Liver (tissue), 3 donors: Measurements from ENCODE around the gene STEAP2.

Experiments
- CTCF ChIP-seq: fragments of 150-350 bp; IDR thresholded peaks from 2 replicates; pipeline ENCODE4 v1.5.1; 2017; ENCODE audit warnings: improper control_type of control experiment, low read depth, low read length; ENCODE audit not compliant: missing input control
- GABPA ChIP-seq, 2 donors: IDR thresholded peaks in 1 of 2; conservative IDR thresholded peaks in 1 of 2; 2 replicates each; pipeline ENCODE4 v1.6.1; 2016; ENCODE audit warnings: antibody characterized with exemption in 2 of 2, mild to moderate bottlenecking in 1 of 2, moderate library complexity in 1 of 2
- HNF4G ChIP-seq: IDR thresholded peaks from 2 replicates; pipeline ENCODE4 v1.6.1; 2016; ENCODE audit warnings: antibody characterized with exemption
- JUND ChIP-seq, 2 donors: IDR thresholded peaks; 2 replicates each; pipeline ENCODE4 v1.6.1; 2016; ENCODE audit warnings: antibody characterized with exemption in 2 of 2
- RAD21 ChIP-seq, 2 donors: IDR thresholded peaks; 2 replicates each; pipeline ENCODE4 v1.6.1; 2016; ENCODE audit warnings: antibody characterized with exemption in 2 of 2, mild to moderate bottlenecking in 2 of 2
- RXRA ChIP-seq, 2 donors: IDR thresholded peaks; 2 replicates each; pipeline ENCODE4 v1.6.1; 2017 to 2018; ENCODE audit warnings: antibody characterized with exemption in 2 of 2, mild to moderate bottlenecking in 1 of 2
- TAF1 ChIP-seq: conservative IDR thresholded peaks from 2 replicates; pipeline ENCODE4 v1.6.1; 2016; ENCODE audit warnings: antibody characterized with exemption, mild to moderate bottlenecking
- TF ChIP-seq, protein P1 (sequence below): IDR thresholded peaks from 2 replicates; pipeline ENCODE4 v1.6.1; 2016; ENCODE audit warnings: antibody characterized with exemption, mild to moderate bottlenecking
- TF ChIP-seq, protein P2 (sequence below): IDR thresholded peaks from 2 replicates; pipeline ENCODE4 v1.6.1; 2016; ENCODE audit warnings: antibody characterized with exemption
- donor health status: healthy.
- donor health status: healthy.

DNA sequence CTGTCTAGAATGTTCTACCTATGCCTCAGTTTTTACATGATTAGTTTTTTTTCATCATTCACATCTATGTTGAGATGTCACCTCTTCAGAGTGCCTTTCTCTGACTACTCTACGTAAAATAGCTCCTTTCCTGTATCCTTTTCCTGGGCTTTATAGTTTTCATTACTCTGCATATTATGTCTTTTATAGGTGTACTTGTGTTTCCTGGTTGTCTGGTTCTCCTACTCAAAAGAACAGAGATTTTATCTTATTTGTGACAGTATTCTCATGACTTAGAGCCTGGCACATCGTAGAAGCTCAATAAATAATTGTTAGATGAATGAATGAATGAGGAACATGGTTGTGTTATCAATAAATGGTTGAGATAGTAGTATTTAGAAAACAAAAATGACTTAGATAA, 39.4 kb upstream of the STEAP2 start:
- TF ChIP-seq CTCF, result no peak
- TF ChIP-seq HNF4G, result no peak
- TF ChIP-seq, protein P1, sequence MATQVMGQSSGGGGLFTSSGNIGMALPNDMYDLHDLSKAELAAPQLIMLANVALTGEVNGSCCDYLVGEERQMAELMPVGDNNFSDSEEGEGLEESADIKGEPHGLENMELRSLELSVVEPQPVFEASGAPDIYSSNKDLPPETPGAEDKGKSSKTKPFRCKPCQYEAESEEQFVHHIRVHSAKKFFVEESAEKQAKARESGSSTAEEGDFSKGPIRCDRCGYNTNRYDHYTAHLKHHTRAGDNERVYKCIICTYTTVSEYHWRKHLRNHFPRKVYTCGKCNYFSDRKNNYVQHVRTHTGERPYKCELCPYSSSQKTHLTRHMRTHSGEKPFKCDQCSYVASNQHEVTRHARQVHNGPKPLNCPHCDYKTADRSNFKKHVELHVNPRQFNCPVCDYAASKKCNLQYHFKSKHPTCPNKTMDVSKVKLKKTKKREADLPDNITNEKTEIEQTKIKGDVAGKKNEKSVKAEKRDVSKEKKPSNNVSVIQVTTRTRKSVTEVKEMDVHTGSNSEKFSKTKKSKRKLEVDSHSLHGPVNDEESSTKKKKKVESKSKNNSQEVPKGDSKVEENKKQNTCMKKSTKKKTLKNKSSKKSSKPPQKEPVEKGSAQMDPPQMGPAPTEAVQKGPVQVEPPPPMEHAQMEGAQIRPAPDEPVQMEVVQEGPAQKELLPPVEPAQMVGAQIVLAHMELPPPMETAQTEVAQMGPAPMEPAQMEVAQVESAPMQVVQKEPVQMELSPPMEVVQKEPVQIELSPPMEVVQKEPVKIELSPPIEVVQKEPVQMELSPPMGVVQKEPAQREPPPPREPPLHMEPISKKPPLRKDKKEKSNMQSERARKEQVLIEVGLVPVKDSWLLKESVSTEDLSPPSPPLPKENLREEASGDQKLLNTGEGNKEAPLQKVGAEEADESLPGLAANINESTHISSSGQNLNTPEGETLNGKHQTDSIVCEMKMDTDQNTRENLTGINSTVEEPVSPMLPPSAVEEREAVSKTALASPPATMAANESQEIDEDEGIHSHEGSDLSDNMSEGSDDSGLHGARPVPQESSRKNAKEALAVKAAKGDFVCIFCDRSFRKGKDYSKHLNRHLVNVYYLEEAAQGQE, result no peak
- TF ChIP-seq JUND (IDR thresholded peaks at IDR 0.05), result no peak
- TF ChIP-seq, protein P2, sequence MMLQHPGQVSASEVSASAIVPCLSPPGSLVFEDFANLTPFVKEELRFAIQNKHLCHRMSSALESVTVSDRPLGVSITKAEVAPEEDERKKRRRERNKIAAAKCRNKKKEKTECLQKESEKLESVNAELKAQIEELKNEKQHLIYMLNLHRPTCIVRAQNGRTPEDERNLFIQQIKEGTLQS, result no peak
- TF ChIP-seq RXRA (IDR thresholded peaks at IDR 0.05), result no peak
- TF ChIP-seq GABPA (IDR thresholded peaks at IDR 0.05 in 1 of 2, conservative IDR thresholded peaks at IDR 0.05 in 1 of 2), result no peak
- no peak for TF ChIP-seq RAD21 (IDR thresholded peaks at IDR 0.05)
- no peak for TF ChIP-seq TAF1
